ENCODE results near the gene AFF4.

GRCh38 chr5:132860742-132861141 is 102.7 kb downstream of the AFF4 start:
- TF ChIP-seq SIN3A (IDR thresholded peaks at IDR 0.05; ENCODE audit: low read depth) (no peak), RAD21 (IDR thresholded peaks at IDR 0.05; ENCODE audit: low read depth) (no peak), SP1 (IDR thresholded peaks at IDR 0.05; ENCODE audit: low read depth) (no peak), POLR2AphosphoS5 (IDR thresholded peaks at IDR 0.05; ENCODE audit: low read depth, low read length) (no peak)
